Uterus (tissue), 2 donors: Measurements from ENCODE around the gene AGA.

Experiments used
- POLR2A ChIP-seq, 2 donors: fragments of 450-650 bp; IDR thresholded peaks; one replicate each; pipeline ENCODE4 v1.6.1; 2016; ENCODE audit warnings: antibody characterized with exemption in 2 of 2, mild to moderate bottlenecking in 1 of 2, moderate library complexity in 1 of 2
- TF ChIP-seq, protein P1 (sequence below), 4 experiments: fragments of 200-600 bp in 2 of 4; fragments of 450-650 bp in 2 of 4; sonication (generic) in 2 of 4; IDR thresholded peaks; one replicate each; pipeline ENCODE4 v1.5.1; 2016 to 2019; ENCODE audit warnings: antibody characterized with exemption in 4 of 4, mild to moderate bottlenecking in 2 of 4, moderate library complexity in 1 of 4

DNA sequence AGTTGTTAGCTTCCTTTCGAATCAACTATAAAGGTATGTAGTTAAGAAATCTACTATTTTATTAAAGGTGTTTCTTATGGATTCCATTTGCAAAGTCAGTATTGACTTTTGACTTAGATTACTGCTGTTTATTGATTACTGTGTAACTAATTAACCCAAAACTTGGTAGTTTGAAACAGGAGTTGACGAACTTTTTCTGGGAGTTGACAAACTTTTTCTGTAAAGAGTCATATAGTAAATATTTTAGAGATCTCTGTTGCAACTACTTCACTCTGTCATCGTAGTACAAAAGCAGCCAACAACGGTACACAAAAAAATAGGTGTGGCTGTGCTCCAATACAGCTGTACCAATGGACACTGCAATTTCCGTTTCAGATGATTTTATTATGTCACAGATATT lies 30.2 kb downstream of the AGA start:
- TF ChIP-seq POLR2A (IDR thresholded peaks at IDR 0.05): no peak
- TF ChIP-seq, protein P1, sequence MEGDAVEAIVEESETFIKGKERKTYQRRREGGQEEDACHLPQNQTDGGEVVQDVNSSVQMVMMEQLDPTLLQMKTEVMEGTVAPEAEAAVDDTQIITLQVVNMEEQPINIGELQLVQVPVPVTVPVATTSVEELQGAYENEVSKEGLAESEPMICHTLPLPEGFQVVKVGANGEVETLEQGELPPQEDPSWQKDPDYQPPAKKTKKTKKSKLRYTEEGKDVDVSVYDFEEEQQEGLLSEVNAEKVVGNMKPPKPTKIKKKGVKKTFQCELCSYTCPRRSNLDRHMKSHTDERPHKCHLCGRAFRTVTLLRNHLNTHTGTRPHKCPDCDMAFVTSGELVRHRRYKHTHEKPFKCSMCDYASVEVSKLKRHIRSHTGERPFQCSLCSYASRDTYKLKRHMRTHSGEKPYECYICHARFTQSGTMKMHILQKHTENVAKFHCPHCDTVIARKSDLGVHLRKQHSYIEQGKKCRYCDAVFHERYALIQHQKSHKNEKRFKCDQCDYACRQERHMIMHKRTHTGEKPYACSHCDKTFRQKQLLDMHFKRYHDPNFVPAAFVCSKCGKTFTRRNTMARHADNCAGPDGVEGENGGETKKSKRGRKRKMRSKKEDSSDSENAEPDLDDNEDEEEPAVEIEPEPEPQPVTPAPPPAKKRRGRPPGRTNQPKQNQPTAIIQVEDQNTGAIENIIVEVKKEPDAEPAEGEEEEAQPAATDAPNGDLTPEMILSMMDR (IDR thresholded peaks at IDR 0.05): no peak
